Ectodermal cell (in vitro differentiated cells): ENCODE results near the gene TMEM184B.

ENCODE experiments used
- H3K27ac ChIP-seq: 2 replicates; pipeline ENCODE4 v1.7.0; 2013; ENCODE audit warnings: mild to moderate bottlenecking, low read depth, low read length; ENCODE audit not compliant: insufficient read depth, poor library complexity, severe bottlenecking
- H3K27me3 ChIP-seq: 2 replicates; pipeline ENCODE4 v1.7.0; 2013; ENCODE audit warnings: mild to moderate bottlenecking, low read length; ENCODE audit not compliant: insufficient read depth, control insufficient read depth, poor library complexity, severe bottlenecking
- H3K36me3 ChIP-seq: one replicate; pipeline ENCODE4 v1.7.0; 2013; ENCODE audit warnings: low read length; ENCODE audit not compliant: control insufficient read depth, insufficient read depth
- H3K4me1 ChIP-seq: one replicate; pipeline ENCODE4 v1.7.0; 2013; ENCODE audit warnings: low read length; ENCODE audit not compliant: control insufficient read depth, insufficient read depth
- H3K4me3 ChIP-seq: 2 replicates; pipeline ENCODE4 v1.7.0; 2013; ENCODE audit warnings: low read depth, low read length, control low read depth; ENCODE audit not compliant: insufficient read depth
- H3K9me3 ChIP-seq: 2 replicates; pipeline ENCODE4 v1.7.0; 2013; ENCODE audit warnings: mild to moderate bottlenecking, low read length, moderate library complexity; ENCODE audit not compliant: control insufficient read depth
- WGBS, 2 experiments: methylation state at CpG; one replicate each; pipeline ENCODE4 v1.1.7; 2013; ENCODE audit warnings: missing lambda C conversion rate in 2 of 2; 5-methylcytosine and 5-hydroxymethylcytosine counted together

The TMEM184B gene

GRCh38 chr22:38276166-38276565, 3.4 kb upstream of the TMEM184B start:
- Histone ChIP-seq H3K27ac (no peak overlapping the region), H3K36me3 (no peaks in the 10 kb centered on the region), H3K27me3 (no peaks in the 10 kb centered on the region), H3K4me3 (no peak overlapping the region), H3K4me1 (peaks cover 17% of the 10 kb centered on the region), H3K9me3 (no peaks in the 10 kb centered on the region)
- 90 to 91% methylated on average over 2 of the region's 2 CpGs for WGBS, 2 experiments

GRCh38 chr22:38273135-38273826, 471 bp upstream of the TMEM184B start:
- Histone ChIP-seq H3K4me1 (peaks cover 19% of the 10 kb centered on the region), H3K9me3 (no peaks in the 10 kb centered on the region), H3K27ac (no peak overlapping the region), H3K4me3 (peak overlapping the region; percentile 65), H3K27me3 (no peaks in the 10 kb centered on the region), H3K36me3 (no peaks in the 10 kb centered on the region)
- WGBS, 2 experiments = 27 to 28% methylated on average over 26 of the region's 26 CpGs

GRCh38 chr22:38271927-38272372, 860 bp downstream of the TMEM184B start:
- Histone ChIP-seq H3K36me3 (no peaks in the 10 kb centered on the region), H3K9me3 (no peaks in the 10 kb centered on the region), H3K4me3 (peak overlapping the region; percentile 65), H3K4me1 (peaks cover 19% of the 10 kb centered on the region), H3K27me3 (no peaks in the 10 kb centered on the region), H3K27ac (no peak overlapping the region)
- WGBS, 2 experiments = 7 to 12% methylated on average over 7 of the region's 7 CpGs

GRCh38 chr22:38271101-38271500, 1.7 kb downstream of the TMEM184B start:
- 94 to 96% methylated on average over 7 of the region's 7 CpGs for WGBS, 2 experiments
- H3K4me1 ChIP-seq = peaks cover 19% of the 10 kb centered on the region
- no peaks in the 10 kb centered on the region for H3K27me3 ChIP-seq
- H3K4me3 ChIP-seq = no peak overlapping the region
- H3K9me3 ChIP-seq = no peaks in the 10 kb centered on the region
- H3K36me3 ChIP-seq = no peaks in the 10 kb centered on the region
- H3K27ac ChIP-seq = no peak overlapping the region

GRCh38 chr22:38270091-38270992, 2.5 kb downstream of the TMEM184B start:
- Histone ChIP-seq H3K27ac (no peak overlapping the region), H3K36me3 (no peaks in the 10 kb centered on the region), H3K9me3 (no peaks in the 10 kb centered on the region), H3K4me3 (no peak overlapping the region), H3K4me1 (peaks cover 19% of the 10 kb centered on the region), H3K27me3 (no peaks in the 10 kb centered on the region)
- WGBS, 2 experiments = 71 to 76% methylated on average over 13 of the region's 13 CpGs

GRCh38 chr22:38269466-38269865, 3.3 kb downstream of the TMEM184B start:
- peaks cover 19% of the 10 kb centered on the region for H3K4me1 ChIP-seq
- H3K36me3 ChIP-seq = no peaks in the 10 kb centered on the region
- WGBS, 2 experiments = 92 to 95% methylated on average over 7 of the region's 7 CpGs
- H3K4me3 ChIP-seq = no peak overlapping the region
- H3K27me3 ChIP-seq = no peaks in the 10 kb centered on the region
- no peak overlapping the region for H3K27ac ChIP-seq
- H3K9me3 ChIP-seq = no peaks in the 10 kb centered on the region

- Histone ChIP-seq H3K27ac (no peak overlapping the region), H3K36me3 (no peaks in the 10 kb centered on the region), H3K27me3 (no peaks in the 10 kb centered on the region), H3K9me3 (no peaks in the 10 kb centered on the region), H3K4me1 (peaks cover 10% of the 10 kb centered on the region), H3K4me3 (no peak overlapping the region)
- 89 to 98% methylated on average over 4 of the region's 4 CpGs for WGBS, 2 experiments
These were observed 5.7 kb downstream of the TMEM184B start for GRCh38 chr22:38267086-38267485.

GRCh38 chr22:38266120-38266519, 6.7 kb downstream of the TMEM184B start:
- Histone ChIP-seq H3K27ac (no peak overlapping the region), H3K36me3 (no peaks in the 10 kb centered on the region), H3K4me3 (no peak overlapping the region), H3K27me3 (no peaks in the 10 kb centered on the region), H3K9me3 (no peaks in the 10 kb centered on the region), H3K4me1 (peaks cover 10% of the 10 kb centered on the region)
- 79 to 80% methylated on average over 8 of the region's 8 CpGs for WGBS, 2 experiments

- no peaks in the 10 kb centered on the region for H3K36me3 ChIP-seq
- H3K4me3 ChIP-seq = no peak overlapping the region
- WGBS, 2 experiments = 88 to 93% methylated on average over 6 of the region's 6 CpGs
- H3K27ac ChIP-seq = no peak overlapping the region
- no peaks in the 10 kb centered on the region for H3K27me3 ChIP-seq
- H3K4me1 ChIP-seq = peaks cover 19% of the 10 kb centered on the region
- H3K9me3 ChIP-seq = no peaks in the 10 kb centered on the region
These were observed 8.4 kb downstream of the TMEM184B start for GRCh38 chr22:38264322-38264843.
